Measurements from ENCODE around the gene TAC4.

- TF ChIP-seq EZH2 (IDR thresholded peaks at IDR 0.05; ENCODE audit: insufficient read depth, poor library complexity, severe bottlenecking) = no peak
- no peak for TF ChIP-seq EZH2phosphoT487 (IDR thresholded peaks at IDR 0.05; ENCODE audit: insufficient read depth, low read depth)
These were observed 22.4 kb upstream of the TAC4 start for GRCh38 chr17:49870298-49870697.
